OCI-LY3 (cell line): ENCODE results near the gene AP1M2.

Experiments
- EZH2phosphoT487 ChIP-seq: fragments of 200-600 bp; shearing (Covaris generic); IDR thresholded peaks from 2 replicates; pipeline ENCODE4 v1.6.1; 2018; ENCODE audit warnings: antibody characterized with exemption, mixed run types, low read depth
- TF ChIP-seq, protein P1 (sequence below): fragments of 200-600, 300-600 bp; sonication (generic); IDR thresholded peaks from 2 replicates; pipeline ENCODE4 v1.5.1; 2014; ENCODE audit warnings: antibody characterized with exemption, low read length, low read depth

DNA sequence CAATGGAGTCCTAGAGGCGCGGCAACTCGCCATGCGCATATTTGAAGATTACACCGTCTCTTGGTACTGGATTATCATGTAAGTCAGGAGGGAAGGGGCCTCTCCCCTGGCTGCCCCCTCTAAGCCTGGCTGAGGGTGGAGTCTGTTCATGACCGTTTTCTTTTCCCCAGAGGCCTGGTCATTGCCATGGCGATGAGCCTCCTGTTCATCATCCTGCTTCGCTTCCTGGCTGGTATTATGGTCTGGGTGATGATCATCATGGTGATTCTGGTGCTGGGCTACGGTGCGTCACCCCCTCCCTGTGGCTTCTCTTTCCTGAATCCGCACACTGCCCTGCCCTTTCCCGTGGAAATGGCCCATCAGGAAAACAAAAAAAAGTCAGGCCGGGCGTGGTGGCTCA, 44.8 kb upstream of the AP1M2 start:
- TF ChIP-seq, protein P1, sequence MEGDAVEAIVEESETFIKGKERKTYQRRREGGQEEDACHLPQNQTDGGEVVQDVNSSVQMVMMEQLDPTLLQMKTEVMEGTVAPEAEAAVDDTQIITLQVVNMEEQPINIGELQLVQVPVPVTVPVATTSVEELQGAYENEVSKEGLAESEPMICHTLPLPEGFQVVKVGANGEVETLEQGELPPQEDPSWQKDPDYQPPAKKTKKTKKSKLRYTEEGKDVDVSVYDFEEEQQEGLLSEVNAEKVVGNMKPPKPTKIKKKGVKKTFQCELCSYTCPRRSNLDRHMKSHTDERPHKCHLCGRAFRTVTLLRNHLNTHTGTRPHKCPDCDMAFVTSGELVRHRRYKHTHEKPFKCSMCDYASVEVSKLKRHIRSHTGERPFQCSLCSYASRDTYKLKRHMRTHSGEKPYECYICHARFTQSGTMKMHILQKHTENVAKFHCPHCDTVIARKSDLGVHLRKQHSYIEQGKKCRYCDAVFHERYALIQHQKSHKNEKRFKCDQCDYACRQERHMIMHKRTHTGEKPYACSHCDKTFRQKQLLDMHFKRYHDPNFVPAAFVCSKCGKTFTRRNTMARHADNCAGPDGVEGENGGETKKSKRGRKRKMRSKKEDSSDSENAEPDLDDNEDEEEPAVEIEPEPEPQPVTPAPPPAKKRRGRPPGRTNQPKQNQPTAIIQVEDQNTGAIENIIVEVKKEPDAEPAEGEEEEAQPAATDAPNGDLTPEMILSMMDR, result no peak
- no peak for TF ChIP-seq EZH2phosphoT487
